HepG2 (cell line): Measurements from ENCODE around the gene HAGH. TPM values are rescaled to one million over a fixed set of nuclear protein-coding genes. Genes with fewer than 3 reads are reported as not detected.

Experiments used
- CBX1 ChIP-seq: IDR thresholded peaks from one replicate; pipeline ENCODE4 v1.6.1; 2016; ENCODE audit warnings: antibody characterized with exemption, low read depth
- HES4 ChIP-seq: sonication (generic); formaldehyde crosslinking; IDR thresholded peaks from 2 replicates; pipeline ENCODE4 v1.9.0; 2021; ENCODE audit warnings: mild to moderate bottlenecking, missing genetic modification reagents, borderline replicate concordance
- HNF4G ChIP-seq, 2 experiments: sonication (generic) in 1 of 2; formaldehyde crosslinking in 1 of 2; IDR thresholded peaks; 2 replicates each; pipeline versions ENCODE4 v1.4.0 to v1.6.1; 2011 to 2020; ENCODE audit warnings: borderline replicate concordance in 2 of 2, low read depth in 2 of 2, mild to moderate bottlenecking in 2 of 2, low read length in 1 of 2, missing genetic modification reagents in 1 of 2, moderate library complexity in 1 of 2
- KDM5A ChIP-seq: fragments of 200-600 bp; sonication (generic); IDR thresholded peaks from 2 replicates; pipeline ENCODE4 v1.7.0; 2018; ENCODE audit warnings: antibody characterized with exemption, mild to moderate bottlenecking, low read length, borderline replicate concordance
- MEIS2 ChIP-seq: sonication (generic); formaldehyde crosslinking; IDR thresholded peaks from 2 replicates; pipeline ENCODE4 v1.9.0; 2021; ENCODE audit warnings: mild to moderate bottlenecking, missing genetic modification reagents
- MIXL1 ChIP-seq: IDR thresholded peaks from 2 replicates; pipeline ENCODE4 v1.6.1; 2016
- POLR2G ChIP-seq: fragments of 200-400 bp; formaldehyde crosslinking; IDR thresholded peaks from 2 replicates; pipeline ENCODE4 v1.6.1; 2018; ENCODE audit warnings: mild to moderate bottlenecking, low read depth, low read length, moderate library complexity
- SCMH1 ChIP-seq: sonication (generic); formaldehyde crosslinking; IDR thresholded peaks from 2 replicates; pipeline ENCODE4 v1.9.0; 2021; ENCODE audit warnings: missing genetic modification reagents, mild to moderate bottlenecking, borderline replicate concordance
- SIN3B ChIP-seq: fragments of 150-350 bp; IDR thresholded peaks from 2 replicates; pipeline ENCODE4 v1.6.1; 2014; ENCODE audit warnings: low read length
- SOX13 ChIP-seq, 3 experiments: fragments of 450-650 bp in 1 of 3; sonication (generic) in 1 of 3; formaldehyde crosslinking in 1 of 3; IDR thresholded peaks in 2 of 3; conservative IDR thresholded peaks in 1 of 3; 2 replicates each; pipeline versions ENCODE4 v1.5.0 to v1.6.1; 2016 to 2020; ENCODE audit warnings: antibody characterized with exemption in 1 of 3, mild to moderate bottlenecking in 1 of 3, missing compliant biosample characterization in 1 of 3, missing genetic modification reagents in 1 of 3, moderate library complexity in 1 of 3
- SP1 ChIP-seq, 2 experiments: fragments of 450-650 bp in 1 of 2; sonication (generic) in 1 of 2; formaldehyde crosslinking in 1 of 2; IDR thresholded peaks; 2 replicates each; pipeline versions ENCODE4 v1.4.0 to v1.6.1; 2016 to 2020; ENCODE audit warnings: missing genetic modification reagents in 1 of 2
- THRA ChIP-seq: sonication (generic); formaldehyde crosslinking; IDR thresholded peaks from 2 replicates; pipeline ENCODE4 v1.4.0; 2020; ENCODE audit warnings: missing genetic modification reagents, borderline replicate concordance
- ZFP82 ChIP-seq: sonication (generic); formaldehyde crosslinking; IDR thresholded peaks from 2 replicates; pipeline ENCODE4 v1.5.1; 2020; ENCODE audit warnings: mild to moderate bottlenecking, missing genetic modification reagents, borderline replicate concordance
- ZNF335 ChIP-seq: sonication (generic); formaldehyde crosslinking; IDR thresholded peaks from 2 replicates; pipeline ENCODE4 v1.4.0; 2020; ENCODE audit warnings: missing genetic modification reagents
- ZNF768 ChIP-seq: sonication (generic); formaldehyde crosslinking; IDR thresholded peaks from 2 replicates; pipeline ENCODE4 v1.4.0; 2020; ENCODE audit warnings: missing genetic modification reagents
- polyA plus RNA-seq, 8 experiments: library from polyadenylated mRNA; depleted of rRNA in 3 of 8; stranded (reverse) in 7 of 8; unstranded in 1 of 8; fragments of >200 nt; fragmentation: Illumina TruSeq in 4 of 8; extraction: Trizol in 4 of 8; gene quantifications; 2 replicates each; pipeline versions ENCODE4 v1.2.1 to v1.2.3, GENCODE V29; 2011 to 2016; ENCODE audit warnings: low read depth in 4 of 8, missing spikeins in 1 of 8, mixed read lengths in 1 of 8; ENCODE audit not compliant: insufficient read depth in 1 of 8
- total RNA-seq, 5 experiments: library from RNA; depleted of rRNA; stranded (reverse); fragments of >200 nt; fragmentation: Illumina TruSeq; extraction: Trizol; gene quantifications; 2 replicates each; pipeline ENCODE4 v1.2.3, GENCODE V29; 2016; ENCODE audit warnings: low read depth in 1 of 5
- TF ChIP-seq, protein P1 (sequence below): IDR thresholded peaks from 2 replicates; pipeline ENCODE4 v1.6.1; 2016; ENCODE audit warnings: mild to moderate bottlenecking, missing biosample characterization, missing genetic modification reagents
- TF ChIP-seq, protein P2 (sequence below), 2 experiments: sonication (generic) in 1 of 2; formaldehyde crosslinking in 1 of 2; IDR thresholded peaks; 2 replicates each; pipeline versions ENCODE4 v1.5.1 to v1.6.1; 2011 to 2020; ENCODE audit warnings: borderline replicate concordance in 1 of 2, low read depth in 1 of 2, low read length in 1 of 2, mild to moderate bottlenecking in 1 of 2, missing genetic modification reagents in 1 of 2, moderate library complexity in 1 of 2
- TF ChIP-seq, protein P3 (sequence below): IDR thresholded peaks from 2 replicates; pipeline ENCODE4 v1.6.1; 2016; ENCODE audit warnings: low read depth
- TF ChIP-seq, protein P4 (sequence below): sonication (generic); formaldehyde crosslinking; IDR thresholded peaks from 2 replicates; pipeline ENCODE4 v1.8.0; 2022; ENCODE audit warnings: missing genetic modification reagents, low read depth, mild to moderate bottlenecking, borderline replicate concordance

HAGH gene
- total and polyA plus RNA-seq, 2 of the 13 experiments (the other 11 are each of a cell fraction or from before 2014, with no cell fraction given): 70.4 to 95.4 TPM

GRCh38 chr16:1782408-1783264 is 44.0 kb downstream of the HAGH start, which contains the start of the genes NUBP2 and SPSB3 (continued):
- TF ChIP-seq HNF4G (IDR thresholded peaks at IDR 0.05; ENCODE audit: borderline replicate concordance, low read depth, low read length) (no peak), HNF4G (CRISPR knock-in tag; IDR thresholded peaks at IDR 0.05; ENCODE audit: borderline replicate concordance, low read depth) (no peak; the same call in 1 of the 2 replicates), MIXL1 (CRISPR knock-in tag) (no peak), SP1 (IDR thresholded peaks at IDR 0.05) (0 out of 2 replicates have a peak, but pooled peaks have one; percentile 14), SP1 (CRISPR knock-in tag; IDR thresholded peaks at IDR 0.05) (peak; percentile 89), ZFP82 (no peak), ZNF768 (no peak), SOX13 (IDR thresholded peaks at IDR 0.05) (no peak), SOX13 (CRISPR knock-in tag; conservative IDR thresholded peaks at IDR 0.05 in 1 of 2, IDR thresholded peaks at IDR 0.05 in 1 of 2) (no peak), HES4 (CRISPR knock-in tag) (no peak; the same call in 1 of the 2 replicates), POLR2G (peak; percentile 70), MEIS2 (CRISPR knock-in tag) (peak; percentile 14; the same call in 1 of the 2 replicates), SIN3B (peak; percentile 67; the same call in 1 of the 2 replicates), ZNF335 (no peak), KDM5A (peak; percentile 36; the same call in 1 of the 2 replicates), SCMH1 (CRISPR knock-in tag) (no peak), THRA (CRISPR knock-in tag) (peak; percentile 16; the same call in 1 of the 2 replicates), CBX1 (no peak)
- TF ChIP-seq, protein P1, sequence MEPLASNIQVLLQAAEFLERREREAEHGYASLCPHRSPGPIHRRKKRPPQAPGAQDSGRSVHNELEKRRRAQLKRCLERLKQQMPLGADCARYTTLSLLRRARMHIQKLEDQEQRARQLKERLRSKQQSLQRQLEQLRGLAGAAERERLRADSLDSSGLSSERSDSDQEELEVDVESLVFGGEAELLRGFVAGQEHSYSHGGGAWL (CRISPR knock-in tag): peak; percentile 73
- TF ChIP-seq, protein P2, sequence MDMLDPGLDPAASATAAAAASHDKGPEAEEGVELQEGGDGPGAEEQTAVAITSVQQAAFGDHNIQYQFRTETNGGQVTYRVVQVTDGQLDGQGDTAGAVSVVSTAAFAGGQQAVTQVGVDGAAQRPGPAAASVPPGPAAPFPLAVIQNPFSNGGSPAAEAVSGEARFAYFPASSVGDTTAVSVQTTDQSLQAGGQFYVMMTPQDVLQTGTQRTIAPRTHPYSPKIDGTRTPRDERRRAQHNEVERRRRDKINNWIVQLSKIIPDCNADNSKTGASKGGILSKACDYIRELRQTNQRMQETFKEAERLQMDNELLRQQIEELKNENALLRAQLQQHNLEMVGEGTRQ (IDR thresholded peaks at IDR 0.05; ENCODE audit: low read depth, low read length): no peak
- TF ChIP-seq, protein P2 (CRISPR knock-in tag; IDR thresholded peaks at IDR 0.05; ENCODE audit: borderline replicate concordance): no peak
- TF ChIP-seq, protein P3, sequence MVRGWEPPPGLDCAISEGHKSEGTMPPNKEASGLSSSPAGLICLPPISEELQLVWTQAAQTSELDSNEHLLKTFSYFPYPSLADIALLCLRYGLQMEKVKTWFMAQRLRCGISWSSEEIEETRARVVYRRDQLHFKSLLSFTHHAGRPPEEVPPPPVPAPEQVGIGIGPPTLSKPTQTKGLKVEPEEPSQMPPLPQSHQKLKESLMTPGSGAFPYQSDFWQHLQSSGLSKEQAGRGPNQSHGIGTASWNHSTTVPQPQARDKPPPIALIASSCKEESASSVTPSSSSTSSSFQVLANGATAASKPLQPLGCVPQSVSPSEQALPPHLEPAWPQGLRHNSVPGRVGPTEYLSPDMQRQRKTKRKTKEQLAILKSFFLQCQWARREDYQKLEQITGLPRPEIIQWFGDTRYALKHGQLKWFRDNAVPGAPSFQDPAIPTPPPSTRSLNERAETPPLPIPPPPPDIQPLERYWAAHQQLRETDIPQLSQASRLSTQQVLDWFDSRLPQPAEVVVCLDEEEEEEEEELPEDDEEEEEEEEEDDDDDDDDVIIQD: no peak
- TF ChIP-seq, protein P4, sequence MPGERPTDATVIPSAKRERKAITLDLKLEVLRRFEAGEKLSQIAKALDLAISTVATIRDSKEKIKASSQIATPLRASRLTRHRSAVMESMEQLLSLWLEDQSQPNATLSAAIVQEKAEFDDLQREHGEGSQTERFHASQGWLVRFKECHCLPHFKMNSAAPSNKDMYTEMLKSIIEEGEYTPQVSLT (CRISPR knock-in tag): no peak
